Measurements from ENCODE around the gene YPEL5. TPM values are rescaled to one million over a fixed set of nuclear protein-coding genes. Genes with fewer than 3 reads are reported as not detected.

Gene YPEL5
- total RNA-seq, 2 donors from 2014 or later, result 81.8 to 123 TPM

- intact Hi-C loops (cut with DNase I), result no loop called here
- 92% methylated on average over 4 of the region's 4 CpGs for WGBS
- Histone ChIP-seq H3K4me1 (replicated peaks) (peaks cover 5% of the 10 kb centered on the region), H3K9me3 (no peaks in the 10 kb centered on the region), H3K36me3 (peaks cover 0 to 3% of the 10 kb centered on the region in 2 donors), H3K4me3 (no peak overlapping the region), H3K27me3 (replicated peaks; ENCODE audit: insufficient read depth) (no peaks in the 10 kb centered on the region), H3K27ac (no peak overlapping the region)
- DNase-seq (ENCODE audit: low spot score), result no peak
- TF ChIP-seq POLR2AphosphoS5 (IDR thresholded peaks at IDR 0.05) (no peak), CTCF (IDR thresholded peaks at IDR 0.05) (no peak), POLR2A (IDR thresholded peaks at IDR 0.05) (no peak)
Measured at GRCh38 chr2:30157616-30158015, 10.8 kb downstream of the YPEL5 start.

- Histone ChIP-seq H3K27ac (no peak overlapping the region), H3K4me3 (no peak overlapping the region), H3K36me3 (peaks cover 0 to 3% of the 10 kb centered on the region in 2 donors), H3K4me1 (replicated peaks) (peaks cover 2% of the 10 kb centered on the region), H3K9me3 (no peaks in the 10 kb centered on the region), H3K27me3 (replicated peaks; ENCODE audit: insufficient read depth) (no peaks in the 10 kb centered on the region)
- intact Hi-C loops (cut with DNase I), result loop anchor here (10.0 kb wide), 3 partner anchors 285 to 1175 kb away; partner anchors contain the start of gene LCLAT1
- WGBS, result 96% methylated on average over 2 of the region's 2 CpGs
- DNase-seq (ENCODE audit: low spot score), result no peak
- TF ChIP-seq POLR2A (IDR thresholded peaks at IDR 0.05) (no peak), CTCF (IDR thresholded peaks at IDR 0.05) (no peak), POLR2AphosphoS5 (IDR thresholded peaks at IDR 0.05) (no peak)
Measured at GRCh38 chr2:30159766-30160165, 13.0 kb downstream of the YPEL5 start.

- Histone ChIP-seq H3K27me3 (replicated peaks; ENCODE audit: insufficient read depth) (no peaks in the 10 kb centered on the region), H3K9me3 (no peaks in the 10 kb centered on the region), H3K4me1 (replicated peaks) (no peaks in the 10 kb centered on the region), H3K4me3 (no peak overlapping the region), H3K27ac (no peak overlapping the region), H3K36me3 (peaks cover 0 to 3% of the 10 kb centered on the region in 2 donors)
- TF ChIP-seq CTCF (IDR thresholded peaks at IDR 0.05) (no peak), POLR2A (IDR thresholded peaks at IDR 0.05) (no peak), POLR2AphosphoS5 (IDR thresholded peaks at IDR 0.05) (no peak)
- intact Hi-C loops (cut with DNase I), result loop anchor here (10.0 kb wide), 3 partner anchors 283 to 1173 kb away; partner anchors contain the start of gene LCLAT1
- WGBS, result 74% methylated on average over 7 of the region's 7 CpGs
- no peak for DNase-seq (ENCODE audit: low spot score)
Measured at GRCh38 chr2:30161929-30162706, 15.3 kb downstream of the YPEL5 start.

GRCh38 chr2:30162806-30163205 lies 16.0 kb downstream of the YPEL5 start:
- no peaks in the 10 kb centered on the region for H3K27me3 ChIP-seq (replicated peaks; ENCODE audit: insufficient read depth)
- no peak for TF ChIP-seq POLR2A (IDR thresholded peaks at IDR 0.05)
- TF ChIP-seq POLR2AphosphoS5 (IDR thresholded peaks at IDR 0.05), result no peak
- TF ChIP-seq CTCF (IDR thresholded peaks at IDR 0.05), result no peak
- no peak overlapping the region for H3K27ac ChIP-seq
- DNase-seq (ENCODE audit: low spot score), result no peak
- peaks cover 0 to 3% of the 10 kb centered on the region in 2 donors for H3K36me3 ChIP-seq
- H3K4me1 ChIP-seq (replicated peaks), result no peaks in the 10 kb centered on the region
- 73% methylated on average over 2 of the region's 2 CpGs for WGBS
- no peaks in the 10 kb centered on the region for H3K9me3 ChIP-seq
- intact Hi-C loops (cut with DNase I), result loop anchor here (10.0 kb wide), 3 partner anchors 282 to 1172 kb away; partner anchors contain the start of gene LCLAT1
- H3K4me3 ChIP-seq, result no peak overlapping the region
